ENCODE results near the gene CDH19. TPM values are rescaled to one million over a fixed set of nuclear protein-coding genes. Genes with fewer than 3 reads are reported as not detected.

Gene CDH19
- total RNA-seq, 2 donors from 2014 or later: 0.67 to 3.6 TPM

GRCh38 chr18:66601649-66602048 lies 2.2 kb downstream of the CDH19 start:
- Histone ChIP-seq H3K36me3 (no peaks in the 10 kb centered on the region), H3K27ac (no peak overlapping the region), H3K27me3 (no peaks in the 10 kb centered on the region), H3K9ac (ENCODE audit: low read depth in 2 of 2, low read length in 2 of 2) (no peak overlapping the region), H3K4me1 (no peaks in the 10 kb centered on the region), H3K9me3 (no peaks in the 10 kb centered on the region), H3K4me3 (no peak overlapping the region)
- intact Hi-C loops (cut with DNase I): no loop called here
- TF ChIP-seq, protein P1, sequence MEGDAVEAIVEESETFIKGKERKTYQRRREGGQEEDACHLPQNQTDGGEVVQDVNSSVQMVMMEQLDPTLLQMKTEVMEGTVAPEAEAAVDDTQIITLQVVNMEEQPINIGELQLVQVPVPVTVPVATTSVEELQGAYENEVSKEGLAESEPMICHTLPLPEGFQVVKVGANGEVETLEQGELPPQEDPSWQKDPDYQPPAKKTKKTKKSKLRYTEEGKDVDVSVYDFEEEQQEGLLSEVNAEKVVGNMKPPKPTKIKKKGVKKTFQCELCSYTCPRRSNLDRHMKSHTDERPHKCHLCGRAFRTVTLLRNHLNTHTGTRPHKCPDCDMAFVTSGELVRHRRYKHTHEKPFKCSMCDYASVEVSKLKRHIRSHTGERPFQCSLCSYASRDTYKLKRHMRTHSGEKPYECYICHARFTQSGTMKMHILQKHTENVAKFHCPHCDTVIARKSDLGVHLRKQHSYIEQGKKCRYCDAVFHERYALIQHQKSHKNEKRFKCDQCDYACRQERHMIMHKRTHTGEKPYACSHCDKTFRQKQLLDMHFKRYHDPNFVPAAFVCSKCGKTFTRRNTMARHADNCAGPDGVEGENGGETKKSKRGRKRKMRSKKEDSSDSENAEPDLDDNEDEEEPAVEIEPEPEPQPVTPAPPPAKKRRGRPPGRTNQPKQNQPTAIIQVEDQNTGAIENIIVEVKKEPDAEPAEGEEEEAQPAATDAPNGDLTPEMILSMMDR (IDR thresholded peaks at IDR 0.05): no peak
- no peak for DNase-seq

DNA sequence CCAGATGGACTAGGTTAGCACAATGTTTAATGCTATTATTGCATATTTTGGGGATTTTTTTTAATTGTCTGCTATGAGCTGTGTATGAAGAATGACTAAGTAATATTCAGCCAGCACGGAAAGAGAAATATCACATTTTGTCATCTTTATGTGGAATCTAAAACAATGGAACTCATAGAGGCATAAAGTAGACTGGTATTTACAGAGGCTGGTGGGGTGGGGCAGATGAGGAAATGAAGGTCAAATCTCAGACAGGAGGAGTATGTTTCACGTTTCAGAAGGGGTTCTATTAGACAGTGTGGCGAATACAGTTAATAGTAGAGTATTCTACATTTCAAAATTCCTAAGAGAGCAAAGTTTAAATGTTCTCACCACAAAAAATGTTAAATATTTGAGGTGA lies 4.7 kb downstream of the CDH19 start:
- Histone ChIP-seq H3K27ac (no peak overlapping the region), H3K4me3 (no peak overlapping the region)
- TF ChIP-seq, protein P1 (IDR thresholded peaks at IDR 0.05): no peak

DNA sequence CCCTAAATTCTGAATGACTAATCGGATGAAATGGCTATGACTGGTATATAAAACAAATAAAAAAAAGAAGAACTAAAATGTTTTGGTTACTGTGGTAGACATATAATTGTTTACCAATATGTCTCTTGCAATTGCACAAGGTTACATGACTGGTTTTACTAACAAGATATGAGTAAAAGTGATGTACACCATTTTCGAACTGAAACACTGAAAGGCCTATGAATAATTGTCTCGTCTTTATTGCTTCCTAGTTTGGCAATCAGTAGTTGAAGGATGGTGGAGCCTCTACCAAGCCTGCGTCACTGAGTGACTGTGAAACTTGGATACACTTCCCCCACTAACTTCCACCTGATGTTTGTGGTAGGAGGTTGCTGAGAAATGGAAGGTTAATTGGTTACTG lies 16.5 kb downstream of the CDH19 start:
- Histone ChIP-seq H3K27ac (no peak overlapping the region), H3K4me3 (no peak overlapping the region), H3K9ac (ENCODE audit: low read depth in 2 of 2, low read length in 2 of 2) (no peak overlapping the region), H3K9me3 (no peaks in the 10 kb centered on the region), H3K36me3 (no peaks in the 10 kb centered on the region), H3K27me3 (no peaks in the 10 kb centered on the region), H3K4me1 (no peaks in the 10 kb centered on the region)
- DNase-seq: no peak
- TF ChIP-seq, protein P1 (IDR thresholded peaks at IDR 0.05): no peak
- intact Hi-C loops (cut with DNase I): no loop called here

More for the DNA sequence above, 4.7 kb downstream of the CDH19 start:
- H3K9me3 ChIP-seq: no peaks in the 10 kb centered on the region
- no peak overlapping the region for H3K9ac ChIP-seq (ENCODE audit: low read depth in 2 of 2, low read length in 2 of 2)
- DNase-seq: no peak
- no peaks in the 10 kb centered on the region for H3K36me3 ChIP-seq
- no peaks in the 10 kb centered on the region for H3K4me1 ChIP-seq
- H3K27me3 ChIP-seq: no peaks in the 10 kb centered on the region
- intact Hi-C loops (cut with DNase I): no loop called here

- Histone ChIP-seq H3K27me3 (no peaks in the 10 kb centered on the region), H3K36me3 (no peaks in the 10 kb centered on the region), H3K4me1 (no peaks in the 10 kb centered on the region), H3K9me3 (no peaks in the 10 kb centered on the region), H3K27ac (no peak overlapping the region), H3K9ac (ENCODE audit: low read depth in 2 of 2, low read length in 2 of 2) (no peak overlapping the region), H3K4me3 (no peak overlapping the region)
- TF ChIP-seq, protein P1 (IDR thresholded peaks at IDR 0.05): no peak
- intact Hi-C loops (cut with DNase I): no loop called here
- no peak for DNase-seq
Observed at GRCh38 chr18:66582211-66582610, 21.7 kb downstream of the CDH19 start.

- intact Hi-C loops (cut with DNase I): no loop called here
- no peak overlapping the region for H3K27ac ChIP-seq
- H3K4me3 ChIP-seq: no peak overlapping the region
- DNase-seq: no peak
- TF ChIP-seq, protein P1 (IDR thresholded peaks at IDR 0.05): no peak
- no peaks in the 10 kb centered on the region for H3K36me3 ChIP-seq
- no peaks in the 10 kb centered on the region for H3K27me3 ChIP-seq
- H3K9ac ChIP-seq (ENCODE audit: low read depth in 2 of 2, low read length in 2 of 2): no peak overlapping the region
- H3K9me3 ChIP-seq: no peaks in the 10 kb centered on the region
- no peaks in the 10 kb centered on the region for H3K4me1 ChIP-seq
Observed at GRCh38 chr18:66575263-66575662, 28.6 kb downstream of the CDH19 start.

DNA sequence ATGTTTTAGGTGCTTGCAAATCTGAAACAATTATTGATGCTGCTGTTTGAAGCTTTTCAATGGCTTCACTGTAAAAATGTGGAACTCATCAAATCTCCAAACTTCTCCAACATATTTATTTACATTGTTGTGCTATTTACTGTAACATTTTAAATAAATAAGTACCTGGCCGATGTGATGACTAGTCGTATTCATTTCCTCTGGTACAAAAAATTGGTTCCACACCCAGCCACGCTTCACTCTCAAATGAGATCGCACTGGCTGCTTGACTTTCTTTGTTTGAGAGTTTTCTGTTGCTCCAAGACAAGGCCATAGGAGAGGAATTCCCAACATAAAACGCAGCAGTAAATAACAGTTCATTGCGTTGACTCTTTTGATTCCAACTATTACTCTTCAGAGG lies 32.0 kb downstream of the CDH19 start:
- DNase-seq: no peak
- no peaks in the 10 kb centered on the region for H3K27me3 ChIP-seq
- H3K4me1 ChIP-seq: no peaks in the 10 kb centered on the region
- no peaks in the 10 kb centered on the region for H3K36me3 ChIP-seq
- H3K4me3 ChIP-seq: no peak overlapping the region
- H3K27ac ChIP-seq: no peak overlapping the region
- intact Hi-C loops (cut with DNase I): no loop called here
- TF ChIP-seq, protein P1 (IDR thresholded peaks at IDR 0.05): no peak
- no peak overlapping the region for H3K9ac ChIP-seq (ENCODE audit: low read depth in 2 of 2, low read length in 2 of 2)
- H3K9me3 ChIP-seq: no peaks in the 10 kb centered on the region
